NCI-H187 (cell line): ENCODE measurements around the gene PAQR3.
A peak's percentile ranks its signal among the peaks of the same experiment; 100 is the strongest.
"Not testable (repeated sequence)": the region's sequence is repeated elsewhere in the genome, so short reads cannot be mapped to it uniquely, and the experiment has no call there.

Source experiments
- DNase-seq, 2 experiments: peaks; one replicate each; lab custom pipeline; 2025; lab: John Stamatoyannopoulos, UW

The PAQR3 gene

GRCh38 chr4:78928835-78929234, 10.4 kb downstream of the PAQR3 start:
- no peak for DNase-seq

DNA sequence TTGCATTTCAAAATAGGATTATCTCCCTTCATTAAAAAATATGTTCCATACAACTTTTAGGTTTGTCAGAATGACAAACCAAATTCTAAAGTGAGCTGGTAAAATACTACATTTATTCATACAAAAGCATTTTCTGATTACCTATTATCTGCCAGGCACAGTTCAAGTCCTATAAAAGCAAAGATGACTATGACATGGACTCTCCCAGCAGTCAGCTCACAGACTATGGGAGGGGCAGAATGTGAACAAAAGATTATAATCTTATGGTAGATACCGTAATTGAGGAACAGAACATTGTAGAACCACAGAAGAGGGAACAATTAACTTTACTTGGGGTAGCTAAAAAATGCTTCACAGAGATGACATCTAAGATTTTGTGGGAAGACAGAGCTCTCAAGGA, 12.4 kb downstream of the PAQR3 start:
- no peak for DNase-seq

- no peak for DNase-seq
Observed at GRCh38 chr4:78923464-78924312, 15.6 kb downstream of the PAQR3 start.

DNA sequence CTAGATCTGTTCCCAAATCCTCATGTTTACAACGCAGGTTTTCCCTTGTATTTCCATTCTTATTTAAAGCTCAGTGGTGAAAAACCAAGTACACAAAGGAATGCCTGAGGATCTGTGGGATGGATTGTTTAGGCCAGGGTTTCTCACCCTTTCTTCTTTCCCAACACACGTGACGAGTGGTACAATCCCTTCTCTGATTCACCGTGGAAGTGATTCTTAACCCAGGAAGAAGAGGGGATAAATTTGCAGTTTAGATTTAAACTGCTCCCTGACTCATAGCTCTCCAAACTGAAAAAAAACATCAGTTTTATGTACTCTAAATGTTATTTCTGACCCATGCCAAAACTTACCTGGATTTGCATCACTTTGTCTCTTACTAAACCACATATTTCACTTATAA, 17.0 kb downstream of the PAQR3 start:
- no peak for DNase-seq

- no peak for DNase-seq
Observed at GRCh38 chr4:78910612-78911011, 28.6 kb downstream of the PAQR3 start.

DNA sequence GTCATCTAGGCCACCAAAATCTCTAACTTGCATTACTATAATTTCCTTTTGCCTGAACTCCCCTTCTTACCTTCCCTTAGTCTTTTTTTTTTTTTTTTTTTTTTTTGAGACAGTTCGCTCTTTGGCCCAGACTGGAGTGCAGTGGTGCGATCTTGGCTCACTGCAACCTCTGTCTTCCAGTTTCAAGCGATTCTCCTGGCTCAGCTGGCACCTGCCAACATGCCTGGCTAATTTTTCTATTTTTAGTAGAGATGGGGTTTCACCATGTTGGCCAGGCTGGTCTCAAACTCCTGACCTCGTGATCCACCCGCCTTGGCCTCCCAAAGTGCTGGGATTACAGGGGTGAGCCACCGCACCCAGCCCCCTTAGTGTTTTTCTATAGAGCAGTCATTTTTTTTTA, 30.3 kb downstream of the PAQR3 start:
- not testable (repeated sequence) for DNase-seq

DNA sequence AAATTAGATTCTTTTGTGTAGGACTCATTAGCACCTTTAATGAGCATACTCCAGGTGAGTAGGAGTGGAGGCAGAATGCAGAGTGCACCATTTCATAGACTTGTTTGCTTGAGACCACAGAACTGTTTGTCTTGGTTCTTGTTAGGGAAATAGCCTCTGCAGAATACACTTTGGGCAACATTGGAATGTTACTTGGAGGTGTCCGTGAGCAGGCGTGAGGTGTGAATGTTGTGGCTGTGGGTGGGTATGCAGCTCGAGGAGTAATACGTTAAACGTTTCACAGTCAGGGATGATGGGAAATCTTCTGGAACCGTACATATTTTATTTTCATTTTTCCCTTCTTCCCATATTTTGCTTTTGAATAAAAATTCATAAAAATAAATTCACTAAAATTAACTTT, 31.6 kb downstream of the PAQR3 start:
- DNase-seq = no peak

DNA sequence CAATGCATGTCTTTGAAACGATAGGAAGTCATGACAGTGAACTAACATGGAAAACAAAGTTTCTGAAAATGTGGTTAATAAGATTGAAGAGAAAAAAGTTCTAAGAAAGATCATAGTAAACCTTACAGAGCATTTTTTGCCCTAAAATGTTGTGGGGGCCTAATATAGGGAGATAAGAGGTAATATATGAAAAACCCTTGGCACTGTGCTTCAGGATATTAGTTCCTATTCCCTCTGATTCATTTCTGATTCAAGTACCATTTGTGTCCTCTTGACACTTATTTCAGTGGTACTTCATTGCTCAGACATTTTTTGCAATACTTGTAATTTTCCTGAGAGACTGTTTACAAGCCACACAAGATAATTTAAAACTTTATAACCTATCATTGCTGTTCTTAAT, 35.1 kb downstream of the PAQR3 start:
- no peak for DNase-seq

DNA sequence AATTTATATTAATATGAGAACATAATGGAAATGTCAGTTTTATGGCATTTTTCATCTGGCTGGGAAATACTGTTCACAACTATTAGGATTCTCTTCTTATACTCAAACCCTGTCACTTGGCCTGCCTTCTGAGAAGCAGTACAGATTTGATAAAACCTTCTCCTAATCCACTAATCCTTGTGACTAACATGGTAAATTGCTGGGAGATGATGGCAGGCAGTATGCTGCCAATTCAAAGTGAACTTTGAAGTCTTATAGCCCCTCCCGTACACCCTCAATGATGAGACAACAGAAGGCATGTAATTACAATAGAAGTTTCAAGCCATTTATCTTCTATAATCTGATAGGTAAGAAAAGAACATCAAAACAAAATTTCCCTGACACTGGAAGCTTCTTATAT, 36.9 kb downstream of the PAQR3 start:
- no peak for DNase-seq

- DNase-seq = no peak
Observed at GRCh38 chr4:78901882-78902281, 37.4 kb downstream of the PAQR3 start.

GRCh38 chr4:78899302-78899701, 39.9 kb downstream of the PAQR3 start:
- DNase-seq = no peak

DNA sequence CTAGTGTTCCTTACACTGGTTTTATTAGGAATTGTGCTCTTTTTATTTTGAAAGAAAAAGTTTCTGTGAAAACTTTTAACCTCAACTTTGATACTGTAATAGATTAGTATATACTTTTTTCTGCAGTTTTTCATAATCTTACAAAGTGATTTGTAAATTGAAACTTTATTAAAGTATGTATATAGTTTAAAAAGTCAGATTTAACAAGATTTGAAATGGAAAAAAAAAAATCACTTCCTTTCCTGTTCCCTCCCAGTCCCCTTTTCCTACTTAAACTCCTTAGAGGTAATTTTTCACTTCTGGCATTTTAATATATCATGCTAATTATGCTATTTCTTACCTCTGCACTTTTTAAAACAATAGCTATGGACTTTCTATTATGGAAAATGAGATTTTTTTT, 49.3 kb downstream of the PAQR3 start:
- no peak for DNase-seq

- no peak for DNase-seq
Observed at GRCh38 chr4:78885598-78885997, 53.6 kb downstream of the PAQR3 start.

GRCh38 chr4:78880874-78881492, 58.3 kb downstream of the PAQR3 start:
- DNase-seq = no peak

DNA sequence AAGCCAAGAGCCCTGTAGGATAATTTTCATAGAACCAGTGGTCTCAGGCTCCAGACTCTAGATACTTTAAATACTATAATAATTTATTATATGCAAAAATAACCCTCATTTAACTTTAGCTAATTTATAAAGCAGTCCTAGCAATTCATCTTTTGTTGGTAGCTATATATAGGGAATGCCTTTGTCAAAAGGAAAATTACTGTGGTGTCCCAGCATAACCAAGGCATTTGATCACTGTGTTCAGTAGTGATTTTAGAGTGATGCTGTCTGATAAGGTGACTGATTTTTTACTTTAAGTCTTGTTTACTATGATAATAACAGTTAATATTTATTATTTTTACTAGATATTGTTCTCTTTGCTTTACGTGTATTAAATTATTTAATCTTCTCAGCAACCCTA, 61.2 kb downstream of the PAQR3 start:
- DNase-seq = no peak

- no peak for DNase-seq
Observed at GRCh38 chr4:78876568-78877320, 62.5 kb downstream of the PAQR3 start.

DNA sequence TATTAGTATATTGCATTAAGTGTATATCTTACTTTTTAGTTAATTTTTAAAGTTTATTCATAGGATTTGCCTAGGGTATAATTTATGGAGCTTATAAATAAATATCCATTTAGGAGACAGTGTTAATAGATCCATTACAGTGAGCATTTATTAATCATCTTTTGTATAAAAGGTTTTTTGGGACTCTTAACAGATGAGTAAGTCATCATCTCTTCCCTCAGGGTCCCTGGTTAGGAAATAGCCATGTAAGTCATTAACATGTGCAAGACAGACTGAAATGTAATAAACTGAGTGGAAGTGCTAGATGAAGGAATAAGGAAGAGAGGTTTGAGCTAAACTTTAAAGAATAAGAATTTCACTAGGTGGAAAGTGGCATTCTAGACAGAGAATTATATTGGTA, 69.2 kb downstream of the PAQR3 start:
- no peak for DNase-seq

- DNase-seq = not testable (repeated sequence)
Observed at GRCh38 chr4:78868712-78869111, 70.5 kb downstream of the PAQR3 start.

DNA sequence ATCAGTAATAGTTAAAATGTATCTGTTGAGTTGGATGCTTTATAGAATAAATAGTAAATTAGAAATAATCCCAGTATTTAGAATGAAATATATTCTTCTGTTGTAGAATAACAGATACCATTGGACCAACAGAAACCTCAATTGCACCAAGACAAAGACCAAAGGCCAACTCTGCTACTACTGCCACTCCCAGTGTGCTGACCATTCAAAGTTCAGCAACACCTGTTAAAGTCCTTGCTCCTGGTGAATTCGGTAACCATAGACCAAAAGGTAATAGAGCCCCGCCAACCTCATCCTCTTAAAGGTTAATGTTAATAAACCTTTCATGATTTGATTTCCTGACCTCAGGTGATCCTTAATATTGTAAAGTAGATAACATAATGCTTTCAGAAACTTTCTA, 73.8 kb downstream of the PAQR3 start:
- DNase-seq = no peak

- peak; percentile 17 to 58 for DNase-seq
Observed at GRCh38 chr4:78864405-78865024, 74.7 kb downstream of the PAQR3 start.

GRCh38 chr4:78863991-78864390, 75.2 kb downstream of the PAQR3 start:
- DNase-seq = no peak

GRCh38 chr4:78863254-78863869, 75.9 kb downstream of the PAQR3 start:
- no peak for DNase-seq
